Measurements from ENCODE around the gene MMP21.

- TF ChIP-seq TCF12 (IDR thresholded peaks at IDR 0.05; ENCODE audit: low read depth) = no peak
- no peak for TF ChIP-seq USF1 (IDR thresholded peaks at IDR 0.05)
- no peak for TF ChIP-seq RAD21 (IDR thresholded peaks at IDR 0.05; ENCODE audit: low read depth)
- TF ChIP-seq MAX (IDR thresholded peaks at IDR 0.05) = no peak
- TF ChIP-seq CREB1 (IDR thresholded peaks at IDR 0.05; ENCODE audit: low read depth) = no peak
- no peak for TF ChIP-seq EP300 (IDR thresholded peaks at IDR 0.05; ENCODE audit: borderline replicate concordance)
- TF ChIP-seq EGR1 (IDR thresholded peaks at IDR 0.05) = no peak
- TF ChIP-seq REST (IDR thresholded peaks at IDR 0.05; ENCODE audit: low read depth) = no peak
- no peak for TF ChIP-seq CEBPB (IDR thresholded peaks at IDR 0.05)
- TF ChIP-seq FOXM1 (IDR thresholded peaks at IDR 0.05; ENCODE audit: borderline replicate concordance, low read depth) = no peak
- no peak for TF ChIP-seq TEAD4 (IDR thresholded peaks at IDR 0.05)
- TF ChIP-seq NFIC (IDR thresholded peaks at IDR 0.05) = no peak
- TF ChIP-seq YY1 (IDR thresholded peaks at IDR 0.05; ENCODE audit: low read depth) = no peak
- TF ChIP-seq ZBTB7A (IDR thresholded peaks at IDR 0.05; ENCODE audit: low read depth) = no peak
These were observed 52.8 kb downstream of the MMP21 start for GRCh38 chr10:125722811-125723210.
